SKM-1 (cell line): Measurements from ENCODE around the gene ZMAT5.
A peak's percentile ranks its signal among the peaks of the same experiment; 100 is the strongest.
"Not testable (repeated sequence)": the region's sequence is repeated elsewhere in the genome, so short reads cannot be mapped to it uniquely, and the experiment has no call there.

Experiments used
- DNase-seq: peaks from one replicate; lab custom pipeline; 2025; ENCODE audit not compliant: unreplicated experiment; lab: John Stamatoyannopoulos, UW

ZMAT5 gene

GRCh38 chr22:29755889-29756288 is 10.9 kb downstream of the ZMAT5 start:
- no peak for DNase-seq

GRCh38 chr22:29754658-29755395 is 12.0 kb downstream of the ZMAT5 start:
- DNase-seq = not testable (repeated sequence)

GRCh38 chr22:29753808-29754657 is 12.8 kb downstream of the ZMAT5 start:
- no peak for DNase-seq

- DNase-seq = no peak
Measured at GRCh38 chr22:29751669-29752068, 15.1 kb downstream of the ZMAT5 start.

- DNase-seq = peak; percentile 88
Measured at GRCh38 chr22:29750559-29751538, 16.0 kb downstream of the ZMAT5 start.

- DNase-seq = no peak
Measured at GRCh38 chr22:29750029-29750428, 16.8 kb downstream of the ZMAT5 start.

- DNase-seq = no peak
Measured at GRCh38 chr22:29748248-29748893, 18.4 kb downstream of the ZMAT5 start.

- DNase-seq = no peak
Measured at GRCh38 chr22:29747832-29748231, 19.0 kb downstream of the ZMAT5 start.

GRCh38 chr22:29744902-29745301 is 21.9 kb downstream of the ZMAT5 start:
- DNase-seq = no peak

GRCh38 chr22:29742326-29742725 is 24.5 kb downstream of the ZMAT5 start:
- DNase-seq = no peak

GRCh38 chr22:29741926-29742325 is 24.9 kb downstream of the ZMAT5 start:
- no peak for DNase-seq

GRCh38 chr22:29740216-29740615 is 26.6 kb downstream of the ZMAT5 start:
- no peak for DNase-seq

GRCh38 chr22:29739346-29739875 is 27.4 kb downstream of the ZMAT5 start:
- no peak for DNase-seq

- DNase-seq = no peak
Measured at GRCh38 chr22:29738118-29738815, 28.5 kb downstream of the ZMAT5 start.

GRCh38 chr22:29737251-29738117 is 29.3 kb downstream of the ZMAT5 start:
- DNase-seq = no peak

- DNase-seq = no peak
Measured at GRCh38 chr22:29735416-29735815, 31.4 kb downstream of the ZMAT5 start.

- no peak for DNase-seq
Measured at GRCh38 chr22:29734838-29735237, 32.0 kb downstream of the ZMAT5 start.

GRCh38 chr22:29734406-29734805 is 32.4 kb downstream of the ZMAT5 start:
- DNase-seq = no peak
